Fibroblast of skin of right quadriceps (primary cell): ENCODE data around the gene GABBR2.

Experiments used
- DNase-seq: peaks from one replicate; pipeline ENCODE4 v3.0.0-alpha.2; 2013

Gene GABBR2

GRCh38 chr9:98333703-98334582 lies 374.8 kb downstream of the GABBR2 start:
- peak; percentile 89 for DNase-seq

- no peak for DNase-seq
Observed at GRCh38 chr9:98332405-98332831, 376.3 kb downstream of the GABBR2 start.

DNA sequence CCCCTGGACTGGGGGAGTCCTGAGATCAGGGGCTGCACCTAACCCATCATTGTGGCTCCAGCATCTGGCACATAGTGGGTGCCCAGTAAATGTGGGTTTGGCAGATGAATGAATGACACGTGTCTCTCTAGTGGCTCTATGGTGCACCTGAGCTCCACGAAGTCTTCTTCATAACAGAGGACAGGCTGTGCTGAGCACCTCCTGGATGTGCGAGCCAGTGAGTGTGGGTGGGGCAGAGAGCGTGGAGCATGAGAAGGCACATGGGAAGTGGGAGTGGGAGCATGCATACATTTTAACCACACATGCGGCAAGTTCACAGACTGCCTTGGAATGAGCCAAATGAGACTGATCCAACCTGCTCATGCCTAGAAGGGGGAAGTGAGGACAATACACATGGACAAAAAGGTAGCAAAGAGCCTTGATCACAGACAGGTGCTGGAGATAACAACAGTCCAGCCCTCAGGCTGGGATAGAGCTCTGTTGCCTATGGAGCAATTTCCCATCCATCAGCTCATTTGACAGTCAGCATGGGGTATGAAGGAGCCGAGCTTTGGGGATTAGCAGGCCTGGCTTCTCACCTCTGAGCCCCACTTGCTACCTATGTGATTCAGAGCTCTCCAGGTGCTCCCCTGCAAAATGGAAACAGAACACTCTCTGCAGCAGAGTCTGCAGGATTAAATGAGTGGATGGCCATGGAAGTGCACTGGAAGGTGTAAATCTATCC lies 377.0 kb downstream of the GABBR2 start:
- no peak for DNase-seq

- DNase-seq = peak; percentile 70
Observed at GRCh38 chr9:98330831-98331230, 377.9 kb downstream of the GABBR2 start.

- no peak for DNase-seq
Observed at GRCh38 chr9:98329904-98330303, 378.8 kb downstream of the GABBR2 start.

GRCh38 chr9:98329281-98329680 lies 379.5 kb downstream of the GABBR2 start:
- no peak for DNase-seq

- no peak for DNase-seq
Observed at GRCh38 chr9:98328770-98329169, 380.0 kb downstream of the GABBR2 start.

GRCh38 chr9:98328141-98328540 lies 380.6 kb downstream of the GABBR2 start:
- no peak for DNase-seq

GRCh38 chr9:98327249-98327561 lies 381.5 kb downstream of the GABBR2 start:
- DNase-seq = no peak

- peak; percentile 38 for DNase-seq
Observed at GRCh38 chr9:98326459-98327248, 382.1 kb downstream of the GABBR2 start.

GRCh38 chr9:98324801-98325200 lies 383.9 kb downstream of the GABBR2 start:
- DNase-seq = no peak

GRCh38 chr9:98323831-98324135 lies 385.0 kb downstream of the GABBR2 start:
- DNase-seq = no peak

DNA sequence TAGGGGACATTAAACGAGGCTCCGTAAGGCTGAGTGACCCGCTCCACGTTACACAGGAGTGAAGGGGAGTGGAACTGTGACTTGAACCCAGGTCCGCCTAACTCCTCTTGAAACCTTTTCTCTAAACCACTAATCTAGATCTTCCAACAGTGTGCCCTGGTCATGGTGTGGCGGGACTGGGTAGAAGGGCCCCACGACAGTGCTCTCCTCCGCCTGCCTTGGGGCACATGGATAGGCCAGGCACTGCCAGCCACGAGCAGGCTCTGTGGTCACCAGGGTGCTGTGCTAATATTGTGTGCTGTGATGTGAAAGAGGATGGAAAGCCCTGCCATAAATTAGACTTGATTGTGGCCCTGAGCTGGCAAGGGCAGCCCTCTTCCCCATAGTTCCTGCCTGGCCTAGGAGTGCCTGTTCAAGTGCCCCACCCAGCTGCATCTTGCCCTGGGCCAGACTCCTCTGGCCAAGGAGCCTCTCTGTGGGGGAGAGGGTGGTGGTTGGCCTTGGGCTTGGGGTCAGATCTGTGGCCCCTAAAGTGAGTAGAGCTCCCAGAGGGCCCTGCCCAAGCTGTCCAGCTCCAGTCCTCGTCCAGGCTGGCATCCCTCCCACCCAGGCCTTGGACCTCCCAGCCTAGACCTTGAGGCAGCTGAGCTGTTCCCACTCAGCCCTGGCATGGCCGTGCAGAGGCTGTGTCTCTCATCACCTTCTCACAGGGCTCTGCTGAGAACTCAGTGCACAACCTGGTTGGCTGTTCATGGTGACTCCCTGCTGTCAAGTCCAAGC lies 385.5 kb downstream of the GABBR2 start:
- DNase-seq = no peak

GRCh38 chr9:98321269-98321668 lies 387.5 kb downstream of the GABBR2 start:
- no peak for DNase-seq

- DNase-seq = peak; percentile 61
Observed at GRCh38 chr9:98318834-98319478, 389.8 kb downstream of the GABBR2 start.

- DNase-seq = no peak
Observed at GRCh38 chr9:98318041-98318790, 390.5 kb downstream of the GABBR2 start.

DNA sequence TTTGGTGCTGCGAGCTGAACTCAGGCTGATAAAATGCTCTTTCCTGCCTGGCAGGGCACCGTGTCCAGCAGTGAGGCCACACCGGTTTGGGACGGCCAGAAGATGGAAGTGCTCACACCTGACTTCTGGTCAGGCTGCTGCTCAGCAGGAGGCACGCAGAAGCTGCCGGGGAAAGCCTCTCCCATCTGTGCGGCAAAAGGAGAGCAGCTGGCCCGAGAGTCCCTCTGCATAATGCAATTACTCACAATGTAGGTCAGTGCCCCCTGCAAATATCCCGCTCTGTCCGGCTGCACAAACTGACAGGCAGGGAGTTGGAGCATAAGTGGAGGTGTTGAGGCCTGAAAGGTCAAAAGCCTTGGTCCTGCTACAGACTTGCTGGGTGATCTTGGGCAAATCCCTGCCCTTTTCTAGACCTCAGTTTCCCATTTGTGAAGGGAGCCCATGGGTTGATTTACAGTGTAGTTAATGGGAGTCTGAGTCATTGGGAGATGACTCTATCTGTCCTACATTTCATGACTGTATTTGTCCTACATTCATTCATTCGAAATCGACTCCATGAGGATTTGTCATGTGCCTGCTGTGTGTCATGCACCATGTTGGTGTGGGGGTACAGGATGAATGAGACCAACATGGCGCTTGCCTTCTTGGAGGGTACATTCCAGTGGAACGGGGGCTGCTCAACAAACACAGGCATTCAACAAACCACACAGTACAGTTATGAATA lies 391.4 kb downstream of the GABBR2 start:
- peak; percentile 64 for DNase-seq

DNA sequence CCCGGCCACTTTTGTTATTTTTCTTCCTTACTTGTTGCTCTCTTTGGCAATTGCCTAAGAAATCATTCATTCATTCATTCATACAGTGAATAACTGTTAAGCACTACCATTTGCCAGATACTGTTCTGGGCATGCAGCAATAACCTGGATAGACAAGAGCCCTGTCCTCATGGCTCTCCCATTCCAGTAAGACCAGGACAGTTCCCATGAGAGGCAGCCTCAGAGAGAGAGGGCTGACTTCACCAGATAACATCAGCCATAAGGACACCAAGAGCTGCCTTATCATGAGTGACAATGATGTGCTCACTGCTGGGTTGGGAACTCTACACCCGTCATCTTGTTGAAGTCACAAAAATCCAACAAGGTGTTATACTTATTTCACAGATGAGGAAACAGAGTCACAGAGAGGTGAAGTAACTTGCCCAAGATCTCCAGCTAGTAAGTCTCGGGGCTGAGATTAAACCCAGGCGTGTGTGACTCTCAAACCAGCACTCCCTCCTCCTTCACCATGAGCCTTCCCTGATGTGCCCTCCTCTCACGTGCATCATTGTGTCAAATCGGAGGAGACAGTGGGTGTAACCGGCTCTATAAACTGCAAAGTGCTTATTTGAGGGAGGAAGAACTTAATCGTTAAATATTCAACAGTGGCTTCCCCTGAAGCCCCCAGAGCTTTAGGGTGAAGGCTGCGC lies 392.1 kb downstream of the GABBR2 start:
- DNase-seq = no peak

- peak; percentile 85 for DNase-seq
Observed at GRCh38 chr9:98315551-98316060, 393.1 kb downstream of the GABBR2 start.

GRCh38 chr9:98315067-98315453 lies 393.7 kb downstream of the GABBR2 start:
- DNase-seq = no peak
